Measurements from ENCODE around the gene LRIG1.

GRCh38 chr3:66482018-66482404 lies 18.8 kb downstream of the LRIG1 start:
- TF ChIP-seq EZH2 (IDR thresholded peaks at IDR 0.05; ENCODE audit: borderline replicate concordance) = no peak
- TF ChIP-seq CTCF (IDR thresholded peaks at IDR 0.05; ENCODE audit: poor library complexity) = no peak
